Activated CD4-positive, alpha-beta memory T cell treated with anti-CD3 and anti-CD28 coated beads for 36 hours (primary cell): Measurements from ENCODE around the gene PAGR1. TPM values are rescaled to one million over a fixed set of nuclear protein-coding genes. Genes with fewer than 3 reads are reported as not detected.
"Not testable (repeated sequence)": the region's sequence is repeated elsewhere in the genome, so short reads cannot be mapped to it uniquely, and the experiment has no call there.

Experiments
- CTCF ChIA-PET: fragments of 350-600 bp; sonication (Branson Sonifier 250); formaldehyde crosslinking; loops from one replicate; lab custom pipeline; 2021; ENCODE audit warnings: antibody characterized with exemption, inconsistent platforms; lab: Charles Lee
- POLR2A ChIA-PET: fragments of 350-600 bp; sonication (Branson Sonifier 250); formaldehyde crosslinking; loops from one replicate; lab custom pipeline; 2021; ENCODE audit warnings: antibody characterized with exemption; lab: Charles Lee
- DNase-seq: peaks from one replicate; pipeline ENCODE4 v3.0.0-alpha.2; 2020
- H3K27ac Mint-ChIP-seq: one replicate; pipeline ENCODE4 v1.8.0; 2021; ENCODE audit warnings: mixed read lengths
- H3K27me3 Mint-ChIP-seq: one replicate; pipeline ENCODE4 v1.8.0; 2021; ENCODE audit warnings: mixed read lengths
- H3K36me3 Mint-ChIP-seq: one replicate; pipeline ENCODE4 v1.8.0; 2021; ENCODE audit warnings: mixed read lengths
- H3K4me1 Mint-ChIP-seq: one replicate; pipeline ENCODE4 v1.8.0; 2021; ENCODE audit warnings: low read depth, mixed read lengths
- H3K4me3 Mint-ChIP-seq: one replicate; pipeline ENCODE4 v1.8.0; 2021; ENCODE audit warnings: mild to moderate bottlenecking, mixed read lengths
- H3K9me3 Mint-ChIP-seq: one replicate; pipeline ENCODE4 v1.8.0; 2021; ENCODE audit warnings: mixed read lengths
- intact Hi-C: fragments of 100-400 bp; cut with micrococcal nuclease; formaldehyde crosslinking; loops from one replicate; pipeline ENCODE4 v1.15.1; 2023
- total RNA-seq, 2 experiments: library from RNA; stranded (reverse); gene quantifications; one replicate each; pipeline ENCODE4 v1.2.3, GENCODE V29; 2021

PAGR1 gene
- total RNA-seq, 2 experiments from 2014 or later: 21.9 to 24.0 TPM

- H3K9me3 Mint-ChIP-seq, H3K27ac Mint-ChIP-seq, H3K27me3 Mint-ChIP-seq, H3K4me3 Mint-ChIP-seq, DNase-seq, intact Hi-C loops: not testable (repeated sequence)
- CTCF ChIA-PET: interaction anchor here (1.5 to 2.0 kb wide), 3 partner anchors 8 to 93 kb away, joined by 5 to 7 read pairs (median 6); no protein-coding TSS in a partner anchor
- peaks cover 31% of the 10 kb centered on the region for H3K4me1 Mint-ChIP-seq
- H3K36me3 Mint-ChIP-seq: peaks cover 51% of the 10 kb centered on the region
- POLR2A ChIA-PET: interaction anchor here (1.5 kb wide), 1 partner anchor 10 kb away, joined by 6 read pairs; no protein-coding TSS in a partner anchor
These were observed 22.8 kb upstream of the PAGR1 start for GRCh38 chr16:29793153-29793552.

GRCh38 chr16:29794231-29794710 lies 21.7 kb upstream of the PAGR1 start:
- peaks cover 60% of the 10 kb centered on the region for H3K36me3 Mint-ChIP-seq
- H3K4me3 Mint-ChIP-seq: no peak overlapping the region
- no peak overlapping the region for H3K27ac Mint-ChIP-seq
- no peaks in the 10 kb centered on the region for H3K27me3 Mint-ChIP-seq
- ChIA-PET CTCF (interaction anchor here (1.1 to 2.0 kb wide), 4 partner anchors 9 to 238 kb away, joined by 3 to 6 read pairs (median 4); no protein-coding TSS in a partner anchor), POLR2A (interaction anchor here (1.3 kb wide), 1 partner anchor 10 kb away, joined by 5 read pairs; no protein-coding TSS in a partner anchor)
- no peaks in the 10 kb centered on the region for H3K9me3 Mint-ChIP-seq
- H3K4me1 Mint-ChIP-seq: peaks cover 28% of the 10 kb centered on the region
- intact Hi-C loops: no loop called here
- no peak for DNase-seq

GRCh38 chr16:29802416-29802935 lies 13.5 kb upstream of the PAGR1 start:
- CTCF ChIA-PET: interaction anchor here (0.6 to 4.8 kb wide), 7 partner anchors 13 to 230 kb away, joined by 3 to 32 read pairs (median 3); partner anchors contain the start of gene KIF22
- intact Hi-C loops: no loop called here
- Mint-ChIP-seq H3K36me3 (peaks cover 62% of the 10 kb centered on the region), H3K4me3 (no peak overlapping the region), H3K4me1 (peaks cover 16% of the 10 kb centered on the region), H3K9me3 (no peaks in the 10 kb centered on the region), H3K27me3 (no peaks in the 10 kb centered on the region), H3K27ac (no peak overlapping the region)
- DNase-seq: no peak
- POLR2A ChIA-PET: interaction anchor here (0.7 to 3.5 kb wide), 3 partner anchors 9 to 263 kb away, joined by 3 to 29 read pairs (median 6); partner anchors contain the start of genes ALDOA and KIF22

GRCh38 chr16:29804020-29804419 lies 11.9 kb upstream of the PAGR1 start:
- peak overlapping the region; percentile 97 for H3K27ac Mint-ChIP-seq

GRCh38 chr16:29804455-29805231 lies 11.3 kb upstream of the PAGR1 start:
- POLR2A ChIA-PET: interaction anchor here (0.9 to 3.5 kb wide), 6 partner anchors 9 to 122 kb away, joined by 3 to 29 read pairs (median 5); partner anchors contain the start of genes KCTD13, KIF22 and MVP
- Mint-ChIP-seq H3K9me3 (no peaks in the 10 kb centered on the region), H3K4me1 (peaks cover 30% of the 10 kb centered on the region), H3K36me3 (peaks cover 60% of the 10 kb centered on the region), H3K27ac (peak overlapping the region; percentile 97), H3K27me3 (no peaks in the 10 kb centered on the region), H3K4me3 (peak overlapping the region; percentile 92)
- CTCF ChIA-PET: interaction anchor here (0.6 to 4.8 kb wide), 11 partner anchors 9 to 228 kb away, joined by 3 to 32 read pairs (median 6); partner anchors contain the start of genes KIF22 and PAGR1
- no peak for DNase-seq
- intact Hi-C loops: loop anchor here (1.0 to 5.0 kb wide), 8 partner anchors 12 to 893 kb away; partner anchors contain the start of genes ALDOA, CDIPT, HIRIP3 and INO80E

More at GRCh38 chr16:29804020-29804419, 11.9 kb upstream of the PAGR1 start:
- peaks cover 62% of the 10 kb centered on the region for H3K36me3 Mint-ChIP-seq
- POLR2A ChIA-PET: interaction anchor here (0.6 to 3.5 kb wide), 7 partner anchors 9 to 192 kb away, joined by 3 to 29 read pairs (median 5); partner anchors contain the start of genes INO80E, KCTD13, KIF22 and MVP
- H3K27me3 Mint-ChIP-seq: no peaks in the 10 kb centered on the region
- no peak for DNase-seq
- H3K4me1 Mint-ChIP-seq: peaks cover 27% of the 10 kb centered on the region
- intact Hi-C loops: loop anchor here (2.0 kb wide), 3 partner anchors 57 to 847 kb away; partner anchors contain the start of genes CDIPT and PRR14
- H3K4me3 Mint-ChIP-seq: peak overlapping the region; percentile 92
- no peaks in the 10 kb centered on the region for H3K9me3 Mint-ChIP-seq
- CTCF ChIA-PET: interaction anchor here (0.6 to 4.8 kb wide), 12 partner anchors 8 to 229 kb away, joined by 3 to 32 read pairs (median 5); partner anchors contain the start of genes KIF22 and PAGR1

GRCh38 chr16:29805232-29806098 lies 10.5 kb upstream of the PAGR1 start:
- H3K4me1 Mint-ChIP-seq: peaks cover 38% of the 10 kb centered on the region
- H3K36me3 Mint-ChIP-seq: peaks cover 64% of the 10 kb centered on the region
- H3K4me3 Mint-ChIP-seq: peak overlapping the region; percentile 92
- no peaks in the 10 kb centered on the region for H3K9me3 Mint-ChIP-seq
- ChIA-PET CTCF (interaction anchor here (1.4 to 4.8 kb wide), 5 partner anchors 10 to 114 kb away, joined by 3 to 38 read pairs (median 23); partner anchors contain the start of genes KIF22 and PAGR1), POLR2A (interaction anchor here (1.2 to 5.4 kb wide), 3 partner anchors 14 to 105 kb away, joined by 5 to 84 read pairs (median 29); partner anchors contain the start of genes KIF22, MVP and PAGR1)
- intact Hi-C loops: loop anchor here (1.0 to 5.0 kb wide), 8 partner anchors 11 to 892 kb away; partner anchors contain the start of genes ALDOA, CDIPT, HIRIP3 and INO80E
- H3K27me3 Mint-ChIP-seq: no peaks in the 10 kb centered on the region
- peak; percentile 99 for DNase-seq
- peak overlapping the region; percentile 97 for H3K27ac Mint-ChIP-seq

- H3K27ac Mint-ChIP-seq: peak within 1 kb of the TSS; percentile 97
- peak within 1 kb of the TSS; percentile 93 for H3K4me3 Mint-ChIP-seq
- peaks cover 45% of the 10 kb centered on the region for H3K4me1 Mint-ChIP-seq
- H3K36me3 Mint-ChIP-seq: peaks cover 62% of the 10 kb centered on the region
- DNase-seq: no peak
- intact Hi-C loops: loop anchor here (5.0 kb wide), 3 partner anchors 191 to 891 kb away; partner anchors contain the start of genes ALDOA, HIRIP3, INO80E and SRCAP
- H3K9me3 Mint-ChIP-seq: no peaks in the 10 kb centered on the region
- ChIA-PET CTCF (interaction anchor here (0.9 to 3.4 kb wide), 3 partner anchors 10 to 16 kb away, joined by 3 to 38 read pairs (median 27); partner anchors contain the start of genes MVP and PAGR1), POLR2A (interaction anchor here (1.4 to 5.4 kb wide), 3 partner anchors 13 to 217 kb away, joined by 3 to 84 read pairs (median 23); partner anchors contain the start of genes C16orf92, KIF22, MVP and PAGR1)
- H3K27me3 Mint-ChIP-seq: no peaks in the 10 kb centered on the region
These were observed 9.8 kb upstream of the PAGR1 start, which contains the start of gene MAZ for GRCh38 chr16:29806099-29806579. MAZ (plus strand) TSS chr16:29806529; CDS start chr16:29806702, 173 bp downstream.

- ChIA-PET POLR2A (interaction anchor here (0.6 to 5.4 kb wide), 10 partner anchors 12 to 216 kb away, joined by 3 to 84 read pairs (median 6); partner anchors contain the start of genes C16orf92, KCTD13, KIF22 and MVP), CTCF (interaction anchor here (0.9 to 3.4 kb wide), 15 partner anchors 10 to 197 kb away, joined by 3 to 62 read pairs (median 5); partner anchors contain the start of genes C16orf54, KIF22, MVP and PAGR1)
- Mint-ChIP-seq H3K27ac (peak overlapping the region; percentile 97), H3K4me1 (peaks cover 49% of the 10 kb centered on the region), H3K27me3 (no peaks in the 10 kb centered on the region), H3K36me3 (peaks cover 57% of the 10 kb centered on the region), H3K4me3 (peak overlapping the region; percentile 93), H3K9me3 (no peaks in the 10 kb centered on the region)
- peak; percentile 76 for DNase-seq
- intact Hi-C loops: loop anchor here (1.0 to 5.0 kb wide), 4 partner anchors 41 to 890 kb away; partner anchors contain the start of genes ALDOA, HIRIP3, INO80E and SRCAP
These were observed 9.1 kb upstream of the PAGR1 start for GRCh38 chr16:29806641-29807425.
